ENCODE results near the gene VPS13C.

Gene VPS13C

GRCh38 chr15:61861962-61862361 is 198.3 kb downstream of the VPS13C start:
- no peak for DNase-seq (ENCODE audit: low spot score)

- no peak for DNase-seq (ENCODE audit: low spot score)
Observed at GRCh38 chr15:61857169-61857829, 202.9 kb downstream of the VPS13C start.

GRCh38 chr15:61856295-61856694 is 204.0 kb downstream of the VPS13C start:
- no peak for DNase-seq (ENCODE audit: low spot score)

- no peak for DNase-seq (ENCODE audit: low spot score)
Observed at GRCh38 chr15:61853195-61853594, 207.1 kb downstream of the VPS13C start.

GRCh38 chr15:61851955-61852354 is 208.3 kb downstream of the VPS13C start:
- DNase-seq (ENCODE audit: low spot score) = no peak

GRCh38 chr15:61849447-61849846 is 210.8 kb downstream of the VPS13C start:
- DNase-seq (ENCODE audit: low spot score) = no peak

GRCh38 chr15:61841466-61841865 is 218.8 kb downstream of the VPS13C start:
- no peak for DNase-seq (ENCODE audit: low spot score)

GRCh38 chr15:61840090-61840489 is 220.2 kb downstream of the VPS13C start:
- no peak for DNase-seq (ENCODE audit: low spot score)

- no peak for DNase-seq (ENCODE audit: low spot score)
Observed at GRCh38 chr15:61839546-61839945, 220.7 kb downstream of the VPS13C start.

- DNase-seq (ENCODE audit: low spot score) = peak; percentile 83
Observed at GRCh38 chr15:61835496-61836106, 224.6 kb downstream of the VPS13C start.

GRCh38 chr15:61835029-61835428 is 225.2 kb downstream of the VPS13C start:
- no peak for DNase-seq (ENCODE audit: low spot score)

GRCh38 chr15:61834076-61834697 is 226.1 kb downstream of the VPS13C start:
- peak; percentile 87 for DNase-seq (ENCODE audit: low spot score)

GRCh38 chr15:61832223-61832622 is 228.0 kb downstream of the VPS13C start:
- DNase-seq (ENCODE audit: low spot score) = no peak

GRCh38 chr15:61831505-61831921 is 228.7 kb downstream of the VPS13C start:
- no peak for DNase-seq (ENCODE audit: low spot score)

GRCh38 chr15:61830536-61831330 is 229.5 kb downstream of the VPS13C start:
- DNase-seq (ENCODE audit: low spot score) = no peak

GRCh38 chr15:61829514-61829889 is 230.7 kb downstream of the VPS13C start:
- DNase-seq (ENCODE audit: low spot score) = no peak

- DNase-seq (ENCODE audit: low spot score) = no peak
Observed at GRCh38 chr15:61828860-61829513, 231.3 kb downstream of the VPS13C start.

- no peak for DNase-seq (ENCODE audit: low spot score)
Observed at GRCh38 chr15:61828008-61828407, 232.2 kb downstream of the VPS13C start.

- DNase-seq (ENCODE audit: low spot score) = no peak
Observed at GRCh38 chr15:61827131-61827530, 233.1 kb downstream of the VPS13C start.

GRCh38 chr15:61824291-61824690 is 236.0 kb downstream of the VPS13C start:
- no peak for DNase-seq (ENCODE audit: low spot score)

GRCh38 chr15:61822511-61822910 is 237.7 kb downstream of the VPS13C start:
- DNase-seq (ENCODE audit: low spot score) = no peak

- DNase-seq (ENCODE audit: low spot score) = peak; percentile 8
Observed at GRCh38 chr15:61820951-61821350, 239.3 kb downstream of the VPS13C start.
